Measurements from ENCODE around the gene DMC1.

- TF ChIP-seq EP300 (IDR thresholded peaks at IDR 0.05) (no peak), CTCF (IDR thresholded peaks at IDR 0.05) (no peak), POLR2A (IDR thresholded peaks at IDR 0.05) (no peak)
These were observed 95.9 kb downstream of the DMC1 start for GRCh38 chr22:38474003-38474607.

Data from ovary (tissue), 3 donors.